Activated T-cell treated with anti-CD3 and anti-CD28 coated beads, Interleukin-2, amount 50 U/mL, for 48 hours (primary cell): Measurements from ENCODE around the gene XRN1.
A peak's percentile ranks its signal among the peaks of the same experiment; 100 is the strongest.
"Not testable (repeated sequence)": the region's sequence is repeated elsewhere in the genome, so short reads cannot be mapped to it uniquely, and the experiment has no call there.

Experiments
- DNase-seq, 2 experiments: peaks; one replicate each; pipeline ENCODE4 v3.0.0-alpha.2; 2020

XRN1 gene, protein sequence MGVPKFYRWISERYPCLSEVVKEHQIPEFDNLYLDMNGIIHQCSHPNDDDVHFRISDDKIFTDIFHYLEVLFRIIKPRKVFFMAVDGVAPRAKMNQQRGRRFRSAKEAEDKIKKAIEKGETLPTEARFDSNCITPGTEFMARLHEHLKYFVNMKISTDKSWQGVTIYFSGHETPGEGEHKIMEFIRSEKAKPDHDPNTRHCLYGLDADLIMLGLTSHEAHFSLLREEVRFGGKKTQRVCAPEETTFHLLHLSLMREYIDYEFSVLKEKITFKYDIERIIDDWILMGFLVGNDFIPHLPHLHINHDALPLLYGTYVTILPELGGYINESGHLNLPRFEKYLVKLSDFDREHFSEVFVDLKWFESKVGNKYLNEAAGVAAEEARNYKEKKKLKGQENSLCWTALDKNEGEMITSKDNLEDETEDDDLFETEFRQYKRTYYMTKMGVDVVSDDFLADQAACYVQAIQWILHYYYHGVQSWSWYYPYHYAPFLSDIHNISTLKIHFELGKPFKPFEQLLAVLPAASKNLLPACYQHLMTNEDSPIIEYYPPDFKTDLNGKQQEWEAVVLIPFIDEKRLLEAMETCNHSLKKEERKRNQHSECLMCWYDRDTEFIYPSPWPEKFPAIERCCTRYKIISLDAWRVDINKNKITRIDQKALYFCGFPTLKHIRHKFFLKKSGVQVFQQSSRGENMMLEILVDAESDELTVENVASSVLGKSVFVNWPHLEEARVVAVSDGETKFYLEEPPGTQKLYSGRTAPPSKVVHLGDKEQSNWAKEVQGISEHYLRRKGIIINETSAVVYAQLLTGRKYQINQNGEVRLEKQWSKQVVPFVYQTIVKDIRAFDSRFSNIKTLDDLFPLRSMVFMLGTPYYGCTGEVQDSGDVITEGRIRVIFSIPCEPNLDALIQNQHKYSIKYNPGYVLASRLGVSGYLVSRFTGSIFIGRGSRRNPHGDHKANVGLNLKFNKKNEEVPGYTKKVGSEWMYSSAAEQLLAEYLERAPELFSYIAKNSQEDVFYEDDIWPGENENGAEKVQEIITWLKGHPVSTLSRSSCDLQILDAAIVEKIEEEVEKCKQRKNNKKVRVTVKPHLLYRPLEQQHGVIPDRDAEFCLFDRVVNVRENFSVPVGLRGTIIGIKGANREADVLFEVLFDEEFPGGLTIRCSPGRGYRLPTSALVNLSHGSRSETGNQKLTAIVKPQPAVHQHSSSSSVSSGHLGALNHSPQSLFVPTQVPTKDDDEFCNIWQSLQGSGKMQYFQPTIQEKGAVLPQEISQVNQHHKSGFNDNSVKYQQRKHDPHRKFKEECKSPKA (N-terminal part only)

DNA sequence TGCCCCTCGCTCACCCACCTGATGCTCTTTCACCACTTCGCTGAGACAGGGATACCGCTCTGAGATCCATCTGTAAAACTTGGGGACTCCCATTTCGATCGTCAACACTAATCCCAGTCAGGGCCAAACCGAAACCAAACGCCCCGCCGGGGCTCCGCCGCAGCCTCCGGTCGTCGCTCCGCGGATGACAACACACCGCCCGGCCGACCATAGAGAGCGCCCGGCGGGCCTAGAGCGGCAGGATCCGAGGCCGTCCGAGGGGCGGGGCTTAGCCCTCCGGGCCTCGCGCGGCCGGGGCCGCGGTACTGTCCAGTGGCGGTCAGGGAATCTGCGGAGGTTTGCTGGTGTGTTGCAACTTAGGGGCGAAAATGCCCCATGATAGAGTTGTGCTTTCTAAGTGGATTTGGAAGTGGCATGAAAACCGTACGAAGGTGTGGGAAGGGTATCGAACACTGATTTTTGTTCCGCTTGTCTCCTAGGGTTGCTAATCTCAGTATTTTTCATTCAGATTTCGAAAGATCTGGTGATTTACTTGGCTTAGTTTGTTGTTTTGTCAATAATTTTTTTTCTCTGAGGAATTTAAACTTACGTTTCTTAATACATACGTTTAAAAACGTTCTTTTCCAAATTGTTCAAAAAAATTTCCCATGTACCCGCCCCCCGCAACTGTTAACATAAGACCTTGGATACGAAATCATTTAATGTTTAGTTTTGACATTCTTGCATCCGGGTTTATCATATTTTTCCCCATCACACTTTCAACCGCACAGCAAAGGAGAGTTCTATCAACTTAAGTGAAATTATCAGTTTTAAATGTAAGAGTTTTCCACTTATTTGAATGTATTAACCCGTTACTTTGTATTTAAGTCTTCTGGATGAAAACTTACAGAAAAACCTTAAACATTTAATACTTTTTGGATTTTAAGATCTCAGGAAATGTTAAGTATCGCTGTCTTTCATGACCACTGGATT, at the start of gene XRN1:
TSS of gene XRN1 (minus strand) at position 186 of the 972 bp plus-strand sequence. CDS start at position 93, 93 bp downstream.
- DNase-seq: peak; percentile 97 to 98

DNA sequence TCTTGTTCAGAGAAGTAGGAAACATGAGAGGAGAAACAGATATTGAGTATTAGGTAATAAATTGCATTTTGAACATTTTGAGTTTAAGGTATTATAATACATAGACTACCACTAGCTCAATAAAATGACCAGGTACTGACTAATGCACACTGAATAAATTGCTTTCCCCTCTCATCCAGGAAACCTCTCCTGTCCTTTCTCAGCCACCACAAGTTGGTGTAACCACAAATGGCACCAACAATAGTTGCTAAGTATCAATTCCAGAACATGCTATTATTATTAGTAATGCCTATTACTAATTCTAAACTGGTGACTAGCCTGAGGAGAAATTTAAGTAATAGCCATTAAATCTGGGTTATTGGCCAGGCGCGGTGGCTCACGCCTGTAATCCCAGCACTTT, 47.3 kb upstream of the XRN1 start:
- no peak for DNase-seq

DNA sequence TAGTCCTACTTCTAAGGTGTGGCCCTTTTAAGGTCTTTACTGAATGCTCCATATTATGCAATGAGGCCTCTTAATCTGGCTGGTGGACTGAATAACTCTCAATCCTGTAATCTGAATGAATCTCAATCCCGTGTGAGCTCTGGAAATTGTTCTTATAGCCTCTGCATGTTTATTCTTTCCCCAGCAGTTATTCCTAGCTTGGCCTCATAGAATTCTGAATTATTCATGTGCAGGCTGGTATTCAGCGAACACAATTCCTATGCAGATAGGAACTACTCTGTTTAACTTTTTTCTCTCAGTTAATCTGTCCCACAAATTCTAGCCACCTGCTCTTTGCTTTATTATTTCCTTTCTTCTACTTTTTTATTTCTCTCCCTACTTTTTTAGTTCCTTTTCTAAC, 44.3 kb upstream of the XRN1 start:
- no peak for DNase-seq

DNA sequence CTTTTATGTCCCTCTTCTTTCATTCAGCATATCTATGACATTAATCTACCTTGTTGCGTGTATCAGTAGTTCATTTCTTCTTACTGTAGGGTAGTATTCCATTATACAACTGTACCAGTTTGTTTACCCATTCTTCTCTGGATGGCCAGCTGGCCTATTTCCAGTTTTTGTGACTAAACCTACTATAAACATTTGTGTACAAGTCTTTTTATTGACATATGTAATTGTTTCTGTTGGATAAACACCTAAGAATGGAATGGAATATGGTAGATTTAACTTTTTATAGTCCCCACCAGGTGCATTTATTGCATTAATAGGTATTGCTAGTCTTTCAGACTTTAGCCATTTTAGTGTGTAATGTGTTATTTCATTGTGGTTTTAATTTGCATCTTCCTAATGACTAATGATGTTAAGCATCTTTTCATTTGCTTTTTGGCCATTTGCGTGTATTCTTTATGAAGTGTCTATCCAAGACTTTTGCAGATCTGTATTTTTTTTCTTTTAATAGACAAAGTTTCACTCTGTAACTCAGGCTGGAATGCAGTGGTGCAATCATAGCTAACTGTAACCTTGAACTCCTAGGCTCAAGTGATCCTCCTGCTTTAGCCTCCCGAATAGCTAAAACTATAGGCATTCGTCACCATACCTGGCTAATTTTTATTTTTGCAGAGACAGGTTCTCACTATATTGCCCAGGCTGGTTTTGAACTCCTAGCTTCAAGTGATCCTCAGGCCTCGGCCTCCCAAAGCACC, 41.9 kb upstream of the XRN1 start:
- DNase-seq: no peak

DNA sequence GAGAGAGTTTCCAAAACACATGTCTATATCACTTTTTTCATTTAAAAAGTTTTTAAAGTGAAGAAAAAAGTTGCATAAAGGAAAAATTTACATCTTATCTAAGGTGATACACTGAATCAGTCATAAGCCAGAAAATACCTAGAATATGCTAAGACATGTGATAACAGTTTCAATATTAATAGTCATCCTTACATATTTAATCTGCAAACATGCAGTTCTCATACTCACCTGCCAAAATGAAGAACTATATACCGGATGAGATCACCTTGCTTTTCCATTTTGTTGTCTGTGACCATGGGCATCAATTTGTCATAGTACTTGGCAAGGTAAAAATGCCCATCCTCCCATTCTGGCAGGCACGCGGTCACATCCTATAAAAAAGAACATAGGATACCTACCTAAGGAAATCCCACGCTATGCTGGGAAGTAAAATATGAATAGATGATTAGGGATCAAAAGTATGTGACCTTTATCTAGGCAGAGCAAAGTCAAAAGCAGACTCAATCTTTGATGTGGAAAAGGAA, 37.1 kb upstream of the XRN1 start:
- DNase-seq: no peak

DNA sequence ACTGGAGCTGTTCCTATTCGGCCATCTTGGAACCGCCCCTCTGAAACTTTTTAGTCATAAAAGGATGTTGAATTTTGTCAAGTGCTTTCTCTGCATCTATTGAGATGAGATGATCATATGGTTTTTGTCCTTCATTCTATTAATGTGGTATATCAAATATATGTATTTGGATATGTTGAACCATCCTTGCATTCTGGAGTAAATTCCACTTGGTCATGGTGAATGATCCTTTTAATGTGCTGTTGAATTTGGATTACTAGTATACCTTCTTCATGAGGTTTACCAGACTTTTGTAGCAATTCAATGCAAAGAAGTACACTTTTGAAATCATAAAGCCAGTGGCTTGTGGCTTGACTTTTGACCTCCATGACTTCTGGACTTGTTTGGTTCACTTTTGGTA, 33.4 kb upstream of the XRN1 start:
- DNase-seq: no peak

DNA sequence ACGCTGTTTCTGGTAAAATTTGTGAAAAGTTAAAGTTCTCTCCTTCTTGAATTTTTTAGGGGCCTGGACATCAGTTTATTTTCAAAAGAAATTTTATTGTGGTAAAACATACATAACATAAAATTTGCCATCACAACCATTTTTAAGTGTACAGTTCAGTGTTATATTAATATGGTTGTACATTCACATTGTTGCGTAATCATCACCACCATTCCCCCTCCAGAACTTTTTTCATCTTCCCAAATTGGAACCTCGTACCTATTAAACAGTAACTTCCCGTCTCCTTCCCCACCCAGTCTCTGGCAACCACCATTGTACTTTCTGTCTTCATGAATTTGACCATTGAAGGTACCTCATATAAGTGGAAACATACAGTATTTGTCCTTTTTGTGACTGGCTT, 23.0 kb upstream of the XRN1 start:
- DNase-seq: no peak

DNA sequence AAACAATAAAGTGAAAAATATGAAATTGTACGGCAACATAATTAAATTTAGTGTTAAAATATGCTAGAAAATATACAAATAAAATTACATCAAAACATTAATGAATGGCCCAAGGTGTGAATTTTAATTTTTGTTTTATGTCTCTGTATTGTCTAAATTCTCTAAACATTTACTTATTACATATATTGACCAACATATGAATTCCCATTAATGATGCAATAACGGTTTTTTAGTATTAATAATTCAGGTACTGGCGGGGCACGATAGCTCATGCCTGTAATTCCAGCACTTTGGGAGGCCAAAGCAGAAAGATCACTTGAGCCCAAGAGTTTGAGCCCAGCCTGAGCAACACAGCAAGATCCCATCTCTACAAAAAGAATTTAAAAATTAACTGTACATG, 20.6 kb upstream of the XRN1 start:
- DNase-seq: no peak

DNA sequence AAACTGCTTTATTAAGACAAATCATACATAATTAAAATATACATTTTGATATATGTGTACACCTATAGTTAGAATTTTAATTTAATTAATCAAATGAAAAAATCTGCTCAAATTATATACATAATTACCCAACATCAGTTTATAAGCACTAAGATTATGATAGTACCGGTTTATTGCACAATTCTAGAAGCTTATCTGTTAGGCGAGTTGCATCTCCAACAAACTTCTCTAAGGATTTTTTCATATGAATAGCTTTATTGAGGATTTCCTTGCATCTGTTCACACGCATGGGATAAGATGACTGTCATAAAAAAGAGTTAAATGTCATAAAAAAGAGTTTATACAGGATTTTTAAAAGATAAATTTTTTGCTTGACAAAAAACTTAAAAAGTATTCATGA, 19.9 kb upstream of the XRN1 start:
- no peak for DNase-seq

DNA sequence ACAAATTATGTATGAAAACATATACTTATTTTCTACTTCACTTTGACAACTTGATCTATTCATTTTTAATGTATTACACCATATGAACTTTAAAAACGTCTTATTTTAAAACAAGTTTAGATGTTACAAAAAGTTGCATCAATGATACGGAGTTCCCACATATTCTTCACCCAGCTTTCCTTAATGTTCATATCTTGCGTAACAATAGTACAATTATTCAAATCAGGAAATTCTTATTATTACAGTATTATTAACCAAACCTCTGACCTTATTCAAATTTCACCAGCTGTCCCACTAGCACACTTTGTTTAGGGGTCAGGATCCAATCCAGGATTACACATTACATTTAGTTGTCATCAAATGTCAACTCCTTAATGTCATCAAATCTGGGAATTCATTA, 12.9 kb upstream of the XRN1 start:
- DNase-seq: no peak

DNA sequence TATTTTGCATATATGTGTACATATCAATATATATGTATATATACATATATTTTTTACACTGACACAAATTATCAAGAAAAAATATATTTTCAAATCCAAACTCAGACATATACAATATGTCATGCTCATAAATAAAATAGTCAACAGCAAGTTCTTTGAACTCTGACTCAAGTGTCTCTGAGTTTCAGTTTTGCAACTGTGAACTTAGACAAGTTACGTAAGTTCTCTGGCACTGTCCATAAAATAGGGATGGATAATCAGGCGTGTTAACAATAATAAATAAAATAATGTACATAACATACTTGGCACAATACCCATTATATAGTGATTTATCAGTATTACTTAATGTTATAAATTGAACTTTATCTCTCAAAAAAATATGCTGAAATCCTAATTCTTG, 12.1 kb upstream of the XRN1 start:
- DNase-seq: no peak

DNA sequence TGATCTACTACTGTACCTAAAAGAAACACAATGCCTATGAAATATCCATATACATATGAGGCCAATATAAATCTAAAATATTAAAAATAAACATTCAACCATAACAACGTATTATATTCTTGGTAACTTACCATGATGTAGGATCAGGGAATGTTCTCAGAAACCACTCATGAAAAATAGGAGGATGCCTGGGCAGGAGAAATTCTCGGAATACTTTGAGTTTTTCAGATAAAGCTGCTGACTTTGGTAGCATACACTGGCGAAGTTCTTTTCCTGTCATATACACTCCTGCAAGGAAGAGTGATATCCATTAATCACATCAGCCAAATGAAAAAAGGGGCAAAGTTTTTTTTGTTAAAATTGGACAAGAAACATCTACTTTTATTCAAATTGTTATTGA, 11.3 kb upstream of the XRN1 start:
- DNase-seq: no peak

DNA sequence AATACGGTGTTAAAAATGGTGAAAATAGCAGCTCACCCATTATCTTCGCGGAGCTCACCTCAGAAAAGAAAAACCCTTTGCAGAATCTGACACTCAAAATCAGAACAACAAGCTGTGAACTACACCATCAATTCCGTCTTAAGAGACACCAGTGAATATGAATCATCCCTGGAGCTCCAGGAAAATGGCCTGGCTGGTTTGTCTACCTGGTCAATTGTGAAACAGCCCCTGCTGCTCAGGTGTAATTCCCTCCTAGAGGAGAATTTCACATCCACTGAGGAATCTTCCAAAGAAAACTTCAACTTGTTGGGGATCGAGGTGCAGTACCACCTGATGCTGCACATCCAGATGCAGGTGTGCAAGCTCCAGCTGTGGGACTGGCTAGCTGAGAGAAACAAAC, 3.0 kb upstream of the XRN1 start:
- no peak for DNase-seq

DNA sequence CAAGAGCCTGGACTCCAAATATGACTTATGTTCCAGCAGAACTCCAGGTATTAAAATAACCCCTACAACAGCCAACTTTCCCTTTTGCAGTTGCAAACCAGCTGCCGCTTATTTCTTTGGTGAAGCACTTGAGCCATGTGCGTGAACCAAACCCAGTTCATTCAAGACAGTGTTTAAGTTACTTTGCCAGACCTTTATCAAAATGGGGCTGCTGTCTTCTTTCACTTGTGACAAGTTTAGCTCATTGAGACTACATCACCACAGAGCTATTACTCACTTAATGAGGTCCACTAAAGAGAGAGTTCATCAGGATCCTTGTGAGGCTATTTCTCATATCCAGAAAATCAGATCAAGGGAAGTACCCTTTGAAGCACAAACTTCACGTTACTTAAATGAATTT, 2.4 kb upstream of the XRN1 start:
- no peak for DNase-seq

DNA sequence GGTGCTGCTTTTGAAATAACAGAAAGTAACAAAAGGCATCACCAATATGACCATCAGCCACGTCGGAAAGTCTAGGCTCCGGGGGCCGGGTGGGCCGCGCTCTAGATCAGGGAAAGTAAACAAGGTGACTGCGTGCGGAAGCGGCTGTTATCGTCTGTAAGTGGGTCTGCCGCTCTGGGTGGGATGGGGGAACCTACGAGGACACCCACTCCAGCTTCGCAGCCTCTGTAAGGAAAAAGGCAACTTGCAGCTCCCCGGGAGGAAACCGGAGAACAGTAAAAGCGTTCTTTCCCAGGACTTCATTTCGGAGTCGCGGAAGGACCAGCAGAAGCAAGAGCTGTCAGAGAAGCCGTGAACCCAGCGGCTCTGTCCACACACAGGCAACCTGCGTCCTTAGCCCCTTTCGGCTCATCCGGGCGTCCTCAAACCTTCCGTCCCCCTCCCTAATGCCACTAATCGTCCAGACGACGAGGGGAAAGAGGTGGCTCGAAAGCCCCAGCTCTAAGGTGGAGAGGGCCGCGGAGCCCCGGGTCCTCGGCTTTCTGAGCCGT, 461 bp downstream of the XRN1 start:
- peak; percentile 68 to 70 for DNase-seq

DNA sequence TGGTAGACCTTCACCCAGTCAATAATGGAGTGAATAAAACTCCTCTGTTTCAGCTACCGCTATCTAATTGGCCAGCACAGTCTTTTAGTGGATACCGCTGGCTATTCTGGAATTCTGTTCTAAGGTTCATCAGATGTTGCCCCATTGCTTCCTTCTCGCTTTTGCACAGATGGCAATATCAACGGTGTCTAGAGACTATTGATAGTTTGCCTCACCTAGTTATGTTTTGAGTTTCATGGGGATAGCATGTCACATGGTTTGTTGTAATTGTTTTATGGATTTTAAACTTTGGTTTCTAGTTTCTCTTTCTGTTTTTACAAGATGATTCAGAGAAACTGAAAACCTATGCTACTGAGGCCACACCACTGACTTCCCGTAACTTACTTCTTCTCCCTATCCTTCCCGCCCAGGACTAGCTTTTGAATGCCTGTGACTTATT, 2.0 kb downstream of the XRN1 start:
- peak in 1 of 2 experiments; percentile 30 for DNase-seq

DNA sequence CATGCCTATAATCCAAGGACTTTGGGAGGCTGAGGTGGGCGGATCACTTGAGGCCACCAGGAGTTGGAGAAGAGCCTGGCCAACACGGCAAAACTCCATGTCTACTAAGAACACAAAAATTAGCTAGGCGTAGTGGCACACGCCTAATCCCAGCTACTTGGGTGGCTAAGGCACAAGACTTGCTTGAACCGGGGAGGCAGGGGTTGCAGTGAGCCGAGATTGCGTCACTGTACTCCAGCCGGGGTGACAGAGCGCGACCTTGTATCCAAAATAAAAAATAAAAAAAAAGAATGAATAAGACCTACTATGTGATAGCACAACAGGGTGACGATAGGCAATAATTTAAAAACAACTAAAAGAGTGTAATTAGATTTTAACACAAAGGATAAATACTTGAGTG, 3.5 kb downstream of the XRN1 start:
- no peak for DNase-seq

DNA sequence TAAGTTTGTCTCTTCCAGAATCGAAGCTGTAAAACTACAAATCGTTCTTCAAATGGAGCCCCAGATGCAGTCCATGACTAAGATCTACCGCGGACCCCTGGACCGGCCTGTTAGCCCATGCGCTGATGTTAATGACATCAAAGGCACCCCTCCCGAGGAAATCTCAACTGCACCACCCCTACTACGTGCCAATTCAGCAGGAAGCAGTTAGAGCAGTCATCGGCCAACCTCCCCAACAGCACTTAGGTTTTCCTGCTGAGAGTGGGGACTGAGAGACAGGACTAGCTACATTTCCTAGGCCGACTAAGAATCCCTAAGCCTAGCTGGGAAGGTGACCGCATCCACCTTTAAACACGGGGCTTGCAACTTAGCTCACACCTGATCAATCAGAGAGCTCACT, 4.8 kb downstream of the XRN1 start:
- DNase-seq: not testable (repeated sequence)

DNA sequence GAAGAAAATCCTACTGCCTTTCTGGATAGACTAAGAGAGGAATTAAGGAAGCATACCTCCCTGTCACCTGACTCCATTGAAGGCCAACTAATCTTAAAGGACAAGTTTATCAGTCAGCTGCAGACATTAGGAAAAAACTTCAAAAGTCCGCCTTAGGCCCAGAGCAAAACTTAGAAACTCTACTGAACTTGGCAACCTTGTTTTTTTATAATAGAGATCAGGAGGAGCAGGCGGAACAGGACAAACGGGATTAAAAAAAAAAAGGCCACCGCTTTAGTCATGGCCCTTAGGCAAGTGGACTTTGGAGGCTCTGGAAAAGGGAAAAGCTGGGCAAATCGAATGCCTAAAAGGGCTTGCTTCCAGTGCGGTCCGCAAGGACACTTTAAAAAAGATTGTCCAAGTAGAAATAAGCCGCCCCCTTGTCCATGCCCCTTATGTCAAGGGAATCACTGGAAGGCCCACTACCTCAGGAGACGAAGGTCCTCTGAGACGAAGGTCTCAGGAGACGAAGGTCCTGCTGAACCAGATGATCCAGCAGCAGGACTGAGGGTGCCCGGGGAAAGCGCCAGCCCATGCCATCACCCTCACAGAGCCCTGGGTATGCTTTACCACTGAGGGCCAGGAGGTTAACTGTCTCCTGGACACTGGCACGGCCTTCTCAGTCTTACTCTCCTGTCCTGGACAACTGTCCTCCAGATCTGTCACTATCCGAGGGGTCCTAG, 8.2 kb downstream of the XRN1 start:
- DNase-seq: not testable (repeated sequence)

DNA sequence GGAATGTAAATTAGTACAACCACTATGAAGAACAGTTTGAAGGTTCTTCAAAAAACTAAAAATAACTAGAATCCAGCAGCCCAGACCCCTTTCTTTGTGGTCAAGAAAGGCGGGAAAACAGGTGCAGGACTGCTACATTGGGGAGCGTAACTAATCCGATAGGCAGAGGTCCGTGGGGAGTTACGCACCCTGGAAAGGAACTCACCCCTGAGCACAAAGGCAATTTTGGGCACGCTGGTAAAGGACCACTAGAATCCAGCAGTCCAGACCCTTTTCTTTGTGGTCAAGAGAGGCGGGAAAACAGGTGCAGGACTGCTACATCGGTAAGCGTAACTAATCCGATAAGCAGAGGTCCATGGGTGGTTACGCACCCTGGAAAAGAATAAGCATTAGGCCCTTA, 9.7 kb downstream of the XRN1 start:
- DNase-seq: not testable (repeated sequence)
